Hepatocyte (in vitro differentiated cells): ENCODE data around the gene SLC9A7. TPM values are rescaled to one million over a fixed set of nuclear protein-coding genes. Genes with fewer than 3 reads are reported as not detected.

Source experiments
- DNase-seq: peaks from one replicate; pipeline ENCODE4 v3.0.0-alpha.2; 2016; ENCODE audit warnings: low spot score
- H2AFZ ChIP-seq: fragments of 200-600 bp; sonication (generic); 2 replicates; pipeline ENCODE4 v1.6.0; 2016; ENCODE audit warnings: antibody characterized with exemption, mild to moderate bottlenecking
- H3K27ac ChIP-seq: fragments of 200-600 bp; sonication (generic); 2 replicates; pipeline ENCODE4 v1.5.1; 2016; ENCODE audit warnings: mild to moderate bottlenecking
- H3K27me3 ChIP-seq: fragments of 200-600 bp; sonication (generic); 2 replicates; pipeline ENCODE4 v1.6.1; 2016
- H3K36me3 ChIP-seq: fragments of 200-600 bp; sonication (generic); replicated peaks from 2 replicates; pipeline ENCODE4 v1.5.1; 2016; ENCODE audit warnings: low read depth; ENCODE audit not compliant: insufficient read depth
- H3K4me1 ChIP-seq: fragments of 200-600 bp; sonication (generic); 2 replicates; pipeline ENCODE4 v1.5.1; 2016; ENCODE audit warnings: mild to moderate bottlenecking, moderate library complexity; ENCODE audit not compliant: insufficient read depth
- H3K4me2 ChIP-seq: fragments of 200-600 bp; sonication (generic); 2 replicates; pipeline ENCODE4 v1.6.0; 2016
- H3K4me3 ChIP-seq: fragments of 200-600 bp; sonication (generic); 2 replicates; pipeline ENCODE4 v1.5.1; 2016; ENCODE audit warnings: mild to moderate bottlenecking
- H3K79me2 ChIP-seq: fragments of 200-600 bp; sonication (generic); 2 replicates; pipeline ENCODE4 v1.6.0; 2017; ENCODE audit warnings: mild to moderate bottlenecking
- H3K9me2 ChIP-seq: fragments of 200-600 bp; sonication (generic); replicated peaks from 2 replicates; pipeline ENCODE4 v1.6.0; 2017; ENCODE audit warnings: mild to moderate bottlenecking; ENCODE audit not compliant: insufficient read depth
- H3K9me3 ChIP-seq: fragments of 200-600 bp; sonication (generic); 2 replicates; pipeline ENCODE4 v1.5.1; 2016; ENCODE audit warnings: low read depth, mild to moderate bottlenecking
- H4K20me1 ChIP-seq: fragments of 200-600 bp; sonication (generic); 2 replicates; pipeline ENCODE4 v1.6.0; 2016; ENCODE audit warnings: mild to moderate bottlenecking; ENCODE audit not compliant: insufficient read depth, poor library complexity, severe bottlenecking
- CTCF ChIP-seq: fragments of 200-600 bp; sonication (generic); IDR thresholded peaks from 2 replicates; pipeline ENCODE4 v1.5.1; 2016; ENCODE audit warnings: antibody characterized with exemption, mild to moderate bottlenecking; ENCODE audit not compliant: poor library complexity
- EZH2 ChIP-seq: fragments of 200-600 bp; sonication (generic); IDR thresholded peaks from 2 replicates; pipeline ENCODE4 v1.6.1; 2016; ENCODE audit warnings: antibody characterized with exemption, mild to moderate bottlenecking, borderline replicate concordance
- EZH2phosphoT487 ChIP-seq: fragments of 200-600 bp; sonication (generic); IDR thresholded peaks from one replicate; pipeline ENCODE4 v1.6.1; 2018; ENCODE audit warnings: antibody characterized with exemption, mild to moderate bottlenecking, low read depth, moderate library complexity; ENCODE audit not compliant: unreplicated experiment, severe bottlenecking
- WGBS: methylation state at CpG from one replicate; pipeline ENCODE4 v1.1.6; 2016; ENCODE audit warnings: low lambda C conversion rate; ENCODE audit errors: missing lambda C conversion rate; 5-methylcytosine and 5-hydroxymethylcytosine counted together
- polyA plus RNA-seq: library from polyadenylated mRNA; unstranded; fragments of >200 nt; fragmentation: Nextera tagmentation; extraction: Ambion mirVana; gene quantifications from 2 replicates; pipeline ENCODE4 v1.2.1, GENCODE V29; 2016
- small RNA-seq: library from RNA; depleted of rRNA; stranded (forward); fragments of <200 nt; gene quantifications from one replicate; pipeline ENCODE3, GENCODE V24; 2014
- total RNA-seq: library from RNA; depleted of rRNA; stranded (reverse); fragments of >200 nt; gene quantifications from 2 replicates; pipeline ENCODE4 v1.2.3, GENCODE V29; 2014

SLC9A7 gene
- total and polyA plus RNA-seq, 2 experiments from 2014 or later: 3.6 to 8.1 TPM

GRCh38 chrX:46551494-46552128 is 207.3 kb downstream of the SLC9A7 start:
- no peaks in the 10 kb centered on the region for H3K9me3 ChIP-seq
- 45% methylated on average over 8 of the region's 8 CpGs for WGBS
- H3K27ac ChIP-seq: peak overlapping the region; percentile 48
- H3K36me3 ChIP-seq: no peaks in the 10 kb centered on the region
- no peaks in the 10 kb centered on the region for H4K20me1 ChIP-seq
- H3K4me2 ChIP-seq: no peak overlapping the region
- H3K27me3 ChIP-seq: no peaks in the 10 kb centered on the region
- no peak for TF ChIP-seq EZH2
- TF ChIP-seq EZH2phosphoT487: no peak
- no peak for TF ChIP-seq CTCF
- no peak overlapping the region for H2AFZ ChIP-seq
- peaks cover 7% of the 10 kb centered on the region for H3K4me1 ChIP-seq
- peak; percentile 25 for DNase-seq
- H3K79me2 ChIP-seq: peaks cover 24% of the 10 kb centered on the region
- H3K9me2 ChIP-seq: no peaks in the 10 kb centered on the region
- H3K4me3 ChIP-seq: no peak overlapping the region

GRCh38 chrX:46549914-46550313 is 209.0 kb downstream of the SLC9A7 start:
- WGBS: 87% methylated on average over 1 of the region's 1 CpG
- no peak overlapping the region for H3K4me2 ChIP-seq
- no peak overlapping the region for H3K4me3 ChIP-seq
- H2AFZ ChIP-seq: no peak overlapping the region
- TF ChIP-seq EZH2: no peak
- TF ChIP-seq EZH2phosphoT487: no peak
- TF ChIP-seq CTCF: no peak
- no peaks in the 10 kb centered on the region for H3K9me3 ChIP-seq
- H3K27ac ChIP-seq: no peak overlapping the region
- DNase-seq: no peak
- no peaks in the 10 kb centered on the region for H3K9me2 ChIP-seq
- H3K4me1 ChIP-seq: peaks cover 7% of the 10 kb centered on the region
- H3K36me3 ChIP-seq: no peaks in the 10 kb centered on the region
- H3K27me3 ChIP-seq: no peaks in the 10 kb centered on the region
- H4K20me1 ChIP-seq: no peaks in the 10 kb centered on the region
- H3K79me2 ChIP-seq: peaks cover 36% of the 10 kb centered on the region

Small RNA genes lying within 50 kb of the gene (small RNA-seq; reads per million reads assigned to genes)
- not detected for gene RF00017

Other genes with a start within 250 kb of the SLC9A7 start
- 3.3 and 4.8 TPM in 2 replicates for gene ZNF674, start 213.7 kb downstream of the SLC9A7 start, total RNA-seq
- gene ZNF674, start 213.7 kb downstream of the SLC9A7 start, polyA plus RNA-seq: 2.2 and 2.5 TPM in 2 replicates
- 5.5 and 5.6 TPM in 2 replicates for gene CHST7, start 185.4 kb downstream of the SLC9A7 start, total RNA-seq
- gene CHST7, start 185.4 kb downstream of the SLC9A7 start, polyA plus RNA-seq: 2.3 and 7.8 TPM in 2 replicates
- gene RP2, start 77.9 kb upstream of the SLC9A7 start, total RNA-seq: 23.2 and 24.4 TPM in 2 replicates
- 9.3 and 9.5 TPM in 2 replicates for gene RP2, start 77.9 kb upstream of the SLC9A7 start, polyA plus RNA-seq
- gene JADE3, start 153.3 kb upstream of the SLC9A7 start, total RNA-seq: 17.3 and 18.6 TPM in 2 replicates
- 5.9 and 6.4 TPM in 2 replicates for gene JADE3, start 153.3 kb upstream of the SLC9A7 start, polyA plus RNA-seq